ENCODE measurements around the gene TMEM191C.
"Not testable (repeated sequence)": the region's sequence is repeated elsewhere in the genome, so short reads cannot be mapped to it uniquely, and the experiment has no call there.

Gene TMEM191C

DNA sequence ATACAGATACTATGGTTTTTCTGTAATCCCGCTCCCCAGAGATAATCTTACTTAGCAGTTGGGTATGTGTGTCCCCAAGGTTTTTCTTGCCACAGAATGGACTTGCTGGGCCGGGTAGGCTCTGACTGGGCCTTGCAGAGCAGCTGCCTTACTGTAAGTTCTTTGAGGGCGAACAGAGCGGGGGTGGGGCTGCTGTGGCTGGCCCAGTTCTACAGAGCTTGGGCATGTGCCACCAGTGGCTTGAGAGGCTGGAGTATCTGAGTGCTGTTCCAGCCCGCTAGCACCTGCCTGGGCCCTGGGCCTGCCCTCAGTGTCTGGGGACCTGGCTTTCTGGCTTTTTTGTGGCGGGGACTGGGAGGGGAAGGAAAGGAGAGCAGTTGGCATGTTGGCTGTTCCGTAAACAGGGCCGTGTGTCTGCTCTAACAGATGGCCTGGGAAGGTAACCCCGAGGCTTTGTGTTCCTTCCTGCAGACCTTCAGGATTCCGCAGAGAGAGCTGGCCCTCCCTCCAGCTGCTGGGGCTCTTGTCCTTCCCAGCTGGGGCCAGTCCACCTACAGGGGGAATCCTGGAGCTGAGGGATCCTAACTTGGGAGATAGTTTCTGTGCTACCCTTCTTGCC, 27.1 kb upstream of the TMEM191C start:
- not testable (repeated sequence) for H3K9me3 ChIP-seq (ENCODE audit: control insufficient read depth, low read length); H2AK5ac ChIP-seq (ENCODE audit: low read length, severe bottlenecking); H2AFZ ChIP-seq (ENCODE audit: low read depth, low read length); H2BK15ac ChIP-seq (ENCODE audit: low read depth, poor library complexity, severe bottlenecking); H2BK120ac ChIP-seq (ENCODE audit: low read depth, low read length); H3K4me2 ChIP-seq (ENCODE audit: low read length, poor library complexity, severe bottlenecking); H3K27ac ChIP-seq (ENCODE audit: low read length, poor library complexity, severe bottlenecking); DNase-seq; H3K18ac ChIP-seq (ENCODE audit: low read depth in 1 of 2, low read length in 2 of 2); H3K23ac ChIP-seq (ENCODE audit: low read length in 2 of 2); H4K91ac ChIP-seq (ENCODE audit: low read length); H2BK5ac ChIP-seq (ENCODE audit: low read depth, low read length, poor library complexity, severe bottlenecking); H4K8ac ChIP-seq (ENCODE audit: low read length); H3K4ac ChIP-seq (ENCODE audit: low read depth in 1 of 2, low read length in 2 of 2); H3K27me3 ChIP-seq (ENCODE audit: control insufficient read depth in 1 of 2, insufficient read depth in 1 of 2, low read length in 2 of 2); H2BK12ac ChIP-seq (ENCODE audit: low read length in 2 of 2); H3K4me3 ChIP-seq (ENCODE audit: insufficient read depth in 1 of 2, low read depth in 1 of 2, low read length in 2 of 2); H3K9ac ChIP-seq (ENCODE audit: low read length); H3K79me1 ChIP-seq (replicated peaks; ENCODE audit: low read length, poor library complexity, severe bottlenecking); H3K14ac ChIP-seq (ENCODE audit: low read length in 2 of 2)
- H3K4me1 ChIP-seq (ENCODE audit: control insufficient read depth, insufficient read depth, low read depth, low read length), result peaks cover 11% of the 10 kb centered on the region
- WGBS, result no CpG with 5 or more reads among the region's 10 CpGs
- H3K36me3 ChIP-seq (ENCODE audit: control insufficient read depth in 1 of 2, insufficient read depth in 2 of 2, low read depth in 1 of 2, low read length in 2 of 2), result peaks cover 0 to 21% of the 10 kb centered on the region in 2 experiments

DNA sequence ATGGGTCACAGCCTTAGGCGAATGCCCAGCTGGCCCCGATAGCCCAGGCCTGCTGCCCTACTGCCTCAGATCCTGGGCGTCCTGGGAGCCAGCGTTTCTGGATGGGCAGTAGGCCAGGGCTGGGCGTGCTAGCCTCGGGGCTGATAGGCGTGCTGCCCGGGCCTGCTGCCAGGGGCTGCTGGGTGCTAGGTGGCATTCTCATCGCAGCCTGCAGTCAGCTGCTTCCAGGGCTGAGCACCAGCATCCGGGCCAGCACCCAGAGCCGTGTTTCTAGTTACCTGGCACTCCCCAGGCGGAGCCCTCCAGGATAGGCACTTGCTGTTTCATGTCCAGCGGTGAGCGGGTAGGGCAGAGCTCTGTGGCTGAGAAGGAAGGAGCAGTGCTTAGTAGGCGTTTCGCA, 26.5 kb upstream of the TMEM191C start:
- H2BK15ac ChIP-seq (ENCODE audit: low read depth, poor library complexity, severe bottlenecking); H3K9me3 ChIP-seq (ENCODE audit: control insufficient read depth, low read length); H2BK5ac ChIP-seq (ENCODE audit: low read depth, low read length, poor library complexity, severe bottlenecking); H4K8ac ChIP-seq (ENCODE audit: low read length); H3K18ac ChIP-seq (ENCODE audit: low read depth in 1 of 2, low read length in 2 of 2); H2BK120ac ChIP-seq (ENCODE audit: low read depth, low read length); H2AFZ ChIP-seq (ENCODE audit: low read depth, low read length); H2AK5ac ChIP-seq (ENCODE audit: low read length, severe bottlenecking); H3K14ac ChIP-seq (ENCODE audit: low read length in 2 of 2); H3K4ac ChIP-seq (ENCODE audit: low read depth in 1 of 2, low read length in 2 of 2); H4K91ac ChIP-seq (ENCODE audit: low read length); H3K4me3 ChIP-seq (ENCODE audit: insufficient read depth in 1 of 2, low read depth in 1 of 2, low read length in 2 of 2); H3K27ac ChIP-seq (ENCODE audit: low read length, poor library complexity, severe bottlenecking); H2BK12ac ChIP-seq (ENCODE audit: low read length in 2 of 2); H3K27me3 ChIP-seq (ENCODE audit: control insufficient read depth in 1 of 2, insufficient read depth in 1 of 2, low read length in 2 of 2); DNase-seq; H3K4me2 ChIP-seq (ENCODE audit: low read length, poor library complexity, severe bottlenecking); H3K23ac ChIP-seq (ENCODE audit: low read length in 2 of 2); H3K9ac ChIP-seq (ENCODE audit: low read length); H3K79me1 ChIP-seq (replicated peaks; ENCODE audit: low read length, poor library complexity, severe bottlenecking): not testable (repeated sequence)
- no CpG with 5 or more reads among the region's 16 CpGs for WGBS
- Histone ChIP-seq H3K4me1 (ENCODE audit: control insufficient read depth, insufficient read depth, low read depth, low read length) (peaks cover 11% of the 10 kb centered on the region), H3K36me3 (ENCODE audit: control insufficient read depth in 1 of 2, insufficient read depth in 2 of 2, low read depth in 1 of 2, low read length in 2 of 2) (peaks cover 0 to 27% of the 10 kb centered on the region in 2 experiments)

- H3K4ac ChIP-seq (ENCODE audit: low read depth in 1 of 2, low read length in 2 of 2); H3K27ac ChIP-seq (ENCODE audit: low read length, poor library complexity, severe bottlenecking); H2BK12ac ChIP-seq (ENCODE audit: low read length in 2 of 2); H3K4me3 ChIP-seq (ENCODE audit: insufficient read depth in 1 of 2, low read depth in 1 of 2, low read length in 2 of 2); H3K4me2 ChIP-seq (ENCODE audit: low read length, poor library complexity, severe bottlenecking); H3K18ac ChIP-seq (ENCODE audit: low read depth in 1 of 2, low read length in 2 of 2); H4K8ac ChIP-seq (ENCODE audit: low read length); H3K23ac ChIP-seq (ENCODE audit: low read length in 2 of 2); H2AK5ac ChIP-seq (ENCODE audit: low read length, severe bottlenecking); H4K91ac ChIP-seq (ENCODE audit: low read length); DNase-seq; H3K14ac ChIP-seq (ENCODE audit: low read length in 2 of 2); H2AFZ ChIP-seq (ENCODE audit: low read depth, low read length); H3K9me3 ChIP-seq (ENCODE audit: control insufficient read depth, low read length); H3K27me3 ChIP-seq (ENCODE audit: control insufficient read depth in 1 of 2, insufficient read depth in 1 of 2, low read length in 2 of 2); H2BK5ac ChIP-seq (ENCODE audit: low read depth, low read length, poor library complexity, severe bottlenecking); H3K9ac ChIP-seq (ENCODE audit: low read length); H2BK120ac ChIP-seq (ENCODE audit: low read depth, low read length); H2BK15ac ChIP-seq (ENCODE audit: low read depth, poor library complexity, severe bottlenecking): not testable (repeated sequence)
- H3K4me1 ChIP-seq (ENCODE audit: control insufficient read depth, insufficient read depth, low read depth, low read length), result peaks cover 11% of the 10 kb centered on the region
- no CpG with 5 or more reads among the region's 6 CpGs for WGBS
- peaks cover 2 to 32% of the 10 kb centered on the region in 2 experiments for H3K36me3 ChIP-seq (ENCODE audit: control insufficient read depth in 1 of 2, insufficient read depth in 2 of 2, low read depth in 1 of 2, low read length in 2 of 2)
- H3K79me1 ChIP-seq (replicated peaks; ENCODE audit: low read length, poor library complexity, severe bottlenecking), result peaks cover 14% of the 10 kb centered on the region
Measured at GRCh38 chr22:21441170-21441569, 26.0 kb upstream of the TMEM191C start.

DNA sequence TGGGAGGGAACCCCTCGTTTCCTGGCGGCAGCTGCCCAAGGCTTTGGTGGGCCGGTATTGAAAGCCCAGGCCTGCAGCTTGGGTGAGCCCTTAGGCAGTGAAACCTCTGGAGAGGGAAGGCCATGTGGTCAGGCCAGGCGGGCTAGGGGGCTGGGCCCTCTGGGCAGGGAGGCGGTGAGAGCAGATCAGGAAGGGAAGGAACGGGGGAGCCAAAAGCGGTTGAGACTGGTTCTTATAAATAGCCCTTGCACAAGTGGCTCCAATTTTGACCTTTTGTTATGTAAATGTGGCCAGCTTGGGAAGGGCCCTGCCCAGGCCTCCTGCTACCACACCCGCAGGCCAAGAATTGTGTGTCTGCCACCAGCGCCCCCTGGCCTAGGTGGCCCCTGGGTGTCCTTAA, 25.1 kb upstream of the TMEM191C start:
- not testable (repeated sequence) for H2AK5ac ChIP-seq (ENCODE audit: low read length, severe bottlenecking); H2BK120ac ChIP-seq (ENCODE audit: low read depth, low read length); H3K27me3 ChIP-seq (ENCODE audit: control insufficient read depth in 1 of 2, insufficient read depth in 1 of 2, low read length in 2 of 2); H3K4ac ChIP-seq (ENCODE audit: low read depth in 1 of 2, low read length in 2 of 2); H3K4me3 ChIP-seq (ENCODE audit: insufficient read depth in 1 of 2, low read depth in 1 of 2, low read length in 2 of 2); H3K9ac ChIP-seq (ENCODE audit: low read length); H3K27ac ChIP-seq (ENCODE audit: low read length, poor library complexity, severe bottlenecking); H3K14ac ChIP-seq (ENCODE audit: low read length in 2 of 2); H2AFZ ChIP-seq (ENCODE audit: low read depth, low read length); H3K18ac ChIP-seq (ENCODE audit: low read depth in 1 of 2, low read length in 2 of 2); H4K8ac ChIP-seq (ENCODE audit: low read length); H3K9me3 ChIP-seq (ENCODE audit: control insufficient read depth, low read length); DNase-seq; H4K91ac ChIP-seq (ENCODE audit: low read length); H2BK5ac ChIP-seq (ENCODE audit: low read depth, low read length, poor library complexity, severe bottlenecking); H3K4me2 ChIP-seq (ENCODE audit: low read length, poor library complexity, severe bottlenecking); H2BK15ac ChIP-seq (ENCODE audit: low read depth, poor library complexity, severe bottlenecking); H2BK12ac ChIP-seq (ENCODE audit: low read length in 2 of 2); H3K23ac ChIP-seq (ENCODE audit: low read length in 2 of 2)
- Histone ChIP-seq H3K79me1 (replicated peaks; ENCODE audit: low read length, poor library complexity, severe bottlenecking) (peaks cover 24% of the 10 kb centered on the region), H3K4me1 (ENCODE audit: control insufficient read depth, insufficient read depth, low read depth, low read length) (peaks cover 13% of the 10 kb centered on the region), H3K36me3 (ENCODE audit: control insufficient read depth in 1 of 2, insufficient read depth in 2 of 2, low read depth in 1 of 2, low read length in 2 of 2) (peaks cover 12 to 41% of the 10 kb centered on the region in 2 experiments)
- no CpG with 5 or more reads among the region's 9 CpGs for WGBS

All from mesenchymal stem cell (in vitro differentiated cells and primary cell).